Fibroblast of upper back skin (primary cell): ENCODE measurements around the gene SLC25A11.

Experiments
- DNase-seq: peaks from one replicate; pipeline ENCODE4 v3.0.0-alpha.2; 2013

Gene SLC25A11

GRCh38 chr17:4966844-4967538 lies 27.1 kb upstream of the SLC25A11 start:
- peak; percentile 100 for DNase-seq

DNA sequence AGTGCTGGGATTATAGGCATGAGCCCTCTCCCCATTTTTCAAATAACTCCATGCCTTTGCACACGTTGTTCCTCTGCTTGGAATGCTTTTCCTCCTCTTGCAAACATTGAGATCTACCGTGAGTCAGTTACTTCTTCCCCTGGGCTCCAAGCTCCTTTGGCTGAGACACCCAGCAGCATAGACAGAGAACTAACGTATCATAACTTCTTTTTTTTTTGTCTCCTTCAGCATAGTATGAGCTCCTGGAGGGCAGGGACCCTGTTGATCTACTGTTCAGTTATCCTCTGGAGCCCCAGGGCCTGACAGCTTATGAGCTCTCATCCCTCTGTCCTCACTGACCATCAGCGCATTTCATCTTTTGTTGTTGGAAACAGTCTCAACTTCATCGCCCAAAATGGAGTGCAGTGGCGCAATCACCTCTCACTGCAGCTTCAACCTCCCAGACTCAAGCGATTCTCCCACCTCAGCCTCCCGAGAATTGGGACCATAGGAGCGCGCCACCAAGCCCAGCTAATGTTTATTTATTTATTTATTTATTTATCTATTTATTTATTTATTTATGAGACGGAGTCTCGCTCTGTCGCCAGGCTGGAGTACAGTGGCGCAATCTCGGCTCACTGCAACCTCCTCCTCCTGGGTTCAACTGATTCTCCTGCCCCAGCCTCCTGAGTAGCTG lies 25.6 kb upstream of the SLC25A11 start:
- no peak for DNase-seq

DNA sequence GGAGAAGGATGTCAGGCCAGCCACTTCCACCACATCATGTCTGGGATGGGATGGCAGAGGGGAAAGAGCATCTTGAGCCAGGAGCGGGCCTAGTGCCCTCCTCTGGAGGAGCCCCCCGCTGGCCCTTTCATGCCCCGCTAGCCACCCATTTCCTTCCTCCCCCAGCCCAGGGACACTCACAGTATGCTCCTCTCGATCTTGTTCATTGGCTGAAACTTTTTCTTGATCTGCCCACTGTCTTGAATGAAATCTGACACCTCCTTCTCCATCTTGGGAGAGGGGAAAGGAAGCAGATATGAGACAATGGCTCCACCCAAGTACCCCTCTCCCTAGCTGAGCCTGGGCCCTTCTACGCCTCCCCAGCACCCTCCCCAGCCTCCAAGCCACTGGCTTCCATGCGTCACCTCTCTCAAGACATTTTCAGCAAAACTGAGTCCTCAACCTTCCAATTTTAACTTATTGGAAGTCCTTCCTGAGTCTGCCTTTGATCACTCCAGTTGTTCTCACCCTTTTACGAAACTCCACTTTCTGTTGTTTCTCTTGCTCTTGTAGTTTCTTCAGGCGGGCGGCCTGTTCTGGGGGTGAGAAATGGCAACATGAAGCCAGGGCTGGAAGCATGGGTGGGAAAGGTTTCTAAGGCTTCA lies 20.6 kb upstream of the SLC25A11 start:
- no peak for DNase-seq

GRCh38 chr17:4959261-4959965 lies 19.6 kb upstream of the SLC25A11 start:
- DNase-seq, result no peak

- DNase-seq, result no peak
These were observed 18.3 kb upstream of the SLC25A11 start for GRCh38 chr17:4958102-4958501.

DNA sequence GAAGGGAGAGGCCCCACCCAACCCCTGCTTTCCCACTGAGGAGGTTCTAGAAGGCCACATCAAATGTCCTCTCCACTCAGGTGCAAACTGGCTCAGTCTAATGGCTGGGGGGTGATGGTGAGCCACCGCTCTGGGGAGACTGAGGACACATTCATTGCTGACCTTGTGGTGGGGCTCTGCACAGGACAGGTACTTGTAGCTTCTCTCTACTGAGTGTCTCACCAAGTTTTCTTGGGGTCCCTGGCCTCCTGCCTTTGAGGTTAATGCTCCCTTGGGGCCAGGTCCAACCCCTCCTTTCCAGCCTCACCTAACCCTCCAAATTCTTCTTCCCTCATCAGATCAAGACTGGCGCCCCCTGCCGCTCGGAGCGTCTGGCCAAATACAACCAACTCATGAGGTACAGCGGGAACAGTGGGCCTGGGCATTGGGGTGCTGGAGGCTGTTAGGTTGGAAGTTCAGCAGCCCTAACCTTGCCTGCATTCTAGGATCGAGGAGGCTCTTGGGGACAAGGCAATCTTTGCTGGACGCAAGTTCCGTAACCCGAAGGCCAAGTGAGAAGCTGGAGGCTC lies 16.7 kb upstream of the SLC25A11 start:
- DNase-seq, result no peak

DNA sequence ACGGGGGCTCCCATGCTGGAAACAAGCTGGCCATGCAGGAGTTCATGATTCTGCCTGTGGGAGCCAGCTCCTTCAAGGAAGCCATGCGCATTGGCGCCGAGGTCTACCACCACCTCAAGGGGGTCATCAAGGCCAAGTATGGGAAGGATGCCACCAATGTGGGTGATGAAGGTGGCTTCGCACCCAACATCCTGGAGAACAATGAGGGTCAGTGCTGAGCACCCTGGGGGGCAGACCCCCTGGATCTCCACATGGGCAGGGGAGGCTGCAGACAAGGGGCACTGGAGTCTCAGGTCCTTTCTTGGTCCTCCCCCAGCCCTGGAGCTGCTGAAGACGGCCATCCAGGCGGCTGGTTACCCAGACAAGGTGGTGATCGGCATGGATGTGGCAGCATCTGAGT lies 15.2 kb upstream of the SLC25A11 start:
- DNase-seq, result no peak

DNA sequence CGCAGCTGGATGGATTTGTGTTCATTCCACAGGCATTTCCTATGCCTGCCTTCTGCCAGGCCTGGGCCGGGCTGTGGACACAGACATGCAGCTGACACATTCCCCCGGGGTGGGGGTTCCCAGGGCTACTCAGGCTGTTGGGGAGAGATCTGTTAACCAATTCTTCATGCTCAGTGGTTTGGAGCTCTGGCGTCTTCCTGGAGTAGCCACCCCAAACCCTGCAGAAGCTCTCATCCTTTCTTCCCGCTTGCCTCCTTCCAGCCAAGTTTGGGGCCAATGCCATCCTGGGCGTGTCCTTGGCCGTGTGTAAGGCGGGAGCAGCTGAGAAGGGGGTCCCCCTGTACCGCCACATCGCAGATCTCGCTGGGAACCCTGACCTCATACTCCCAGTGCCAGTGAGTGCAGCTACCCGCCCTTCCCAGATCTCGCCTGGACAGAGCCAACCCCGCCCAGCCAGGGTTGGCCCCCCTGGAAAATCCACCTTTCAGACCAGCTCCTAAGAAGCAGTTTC lies 13.7 kb upstream of the SLC25A11 start:
- peak; percentile 71 for DNase-seq

DNA sequence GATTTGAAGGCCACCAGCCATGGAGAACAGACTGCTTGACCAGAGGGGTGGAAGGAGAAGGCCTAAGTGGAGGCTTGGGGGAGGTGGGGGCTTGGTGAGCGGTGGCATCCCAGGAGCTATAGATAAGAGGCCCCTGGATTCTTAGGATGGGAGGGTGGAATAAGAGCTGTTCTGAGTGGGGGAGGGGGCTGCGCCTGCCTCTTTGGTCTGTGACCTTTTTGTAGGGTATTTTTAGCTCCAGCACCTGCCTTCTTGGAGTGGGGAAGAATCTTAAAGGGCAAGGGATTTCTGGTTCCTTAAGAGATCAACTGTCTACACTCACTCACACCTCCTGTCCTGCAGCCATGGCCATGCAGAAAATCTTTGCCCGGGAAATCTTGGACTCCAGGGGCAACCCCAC lies 11.6 kb upstream of the SLC25A11 start:
- DNase-seq, result no peak

DNA sequence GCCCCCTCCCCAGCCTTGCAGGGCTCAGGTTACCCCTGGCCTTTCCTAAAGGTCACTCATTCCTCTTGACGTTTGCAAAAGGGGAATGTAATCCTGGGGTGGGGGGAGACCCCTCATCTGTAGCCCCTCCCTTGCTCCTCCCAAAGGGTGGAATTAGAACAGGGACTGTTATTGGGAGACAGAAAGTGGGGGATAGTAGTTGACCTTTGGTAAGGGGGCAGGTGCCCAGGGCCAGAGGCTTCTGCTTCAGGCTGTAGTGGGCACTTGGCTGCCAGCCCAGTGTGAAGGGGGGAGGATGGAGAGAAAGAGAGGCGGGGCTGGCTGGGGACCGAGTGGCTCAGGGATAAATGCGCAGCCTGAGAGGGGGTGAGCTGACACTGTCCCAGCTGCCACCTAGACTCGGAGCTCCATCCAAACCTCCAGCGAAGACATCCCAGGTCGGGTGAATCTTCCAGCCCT lies 10.9 kb upstream of the SLC25A11 start, which contains the start of gene ENO3:
ENO3 (plus strand) TSS at position 374 of the 459 bp plus-strand sequence. CDS start 711 bp downstream, outside the sequence.
- DNase-seq, result no peak

DNA sequence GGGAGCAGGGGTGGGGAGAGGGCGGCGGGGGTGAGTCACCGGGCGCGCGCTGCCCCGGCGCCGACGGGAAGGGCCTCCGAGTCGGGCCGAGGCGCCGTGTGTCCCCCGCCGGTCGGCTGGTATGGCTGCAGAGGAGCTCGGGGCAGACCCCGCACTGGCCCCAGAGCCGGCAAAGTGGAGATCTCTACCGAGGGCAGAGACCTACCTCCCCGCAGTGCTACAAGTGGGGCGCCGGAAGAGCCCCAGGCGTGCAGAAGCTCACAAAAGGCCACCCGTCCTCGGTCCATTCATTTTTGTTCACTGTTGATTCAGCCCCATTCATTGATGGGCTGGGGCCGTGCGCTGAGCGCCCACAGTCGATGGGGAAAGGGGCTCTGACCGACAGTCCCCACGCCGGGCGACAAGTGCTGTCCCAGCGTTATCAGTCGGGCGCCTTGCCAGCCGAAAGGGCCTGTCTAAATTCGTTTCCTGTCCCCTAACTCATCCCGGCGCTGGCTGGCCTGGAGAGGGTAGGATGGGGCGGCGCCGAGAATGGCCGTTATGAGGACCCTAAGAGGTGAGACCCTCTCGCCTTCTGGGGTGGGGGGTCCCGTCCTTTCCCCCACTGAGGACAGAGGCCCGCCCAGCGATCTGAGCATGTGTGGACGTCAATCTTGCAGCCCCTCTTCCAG lies 10.4 kb upstream of the SLC25A11 start:
- DNase-seq, result no peak

- peak; percentile 63 for DNase-seq
These were observed 9.7 kb upstream of the SLC25A11 start for GRCh38 chr17:4949321-4950074.

DNA sequence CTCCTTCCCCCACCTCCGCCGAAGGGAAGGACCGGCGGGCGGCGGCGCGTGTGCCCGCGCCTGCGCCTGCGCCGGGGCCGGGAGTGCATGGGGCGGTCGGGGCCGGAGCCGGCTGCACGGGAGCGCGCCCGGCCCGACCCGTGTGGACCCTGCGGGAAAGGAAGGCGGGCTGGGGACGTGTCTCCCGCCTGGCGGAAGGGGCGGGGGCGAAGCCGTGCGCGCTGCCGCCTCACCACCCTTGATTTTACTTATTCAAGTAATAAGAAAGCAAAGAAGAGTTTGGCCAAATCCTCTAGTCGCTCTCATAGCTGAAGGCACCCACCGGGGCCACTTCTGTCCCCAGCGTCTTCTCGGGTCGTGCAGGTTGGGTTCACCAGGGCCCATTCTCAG lies 9.1 kb upstream of the SLC25A11 start:
- DNase-seq, result peak; percentile 92

DNA sequence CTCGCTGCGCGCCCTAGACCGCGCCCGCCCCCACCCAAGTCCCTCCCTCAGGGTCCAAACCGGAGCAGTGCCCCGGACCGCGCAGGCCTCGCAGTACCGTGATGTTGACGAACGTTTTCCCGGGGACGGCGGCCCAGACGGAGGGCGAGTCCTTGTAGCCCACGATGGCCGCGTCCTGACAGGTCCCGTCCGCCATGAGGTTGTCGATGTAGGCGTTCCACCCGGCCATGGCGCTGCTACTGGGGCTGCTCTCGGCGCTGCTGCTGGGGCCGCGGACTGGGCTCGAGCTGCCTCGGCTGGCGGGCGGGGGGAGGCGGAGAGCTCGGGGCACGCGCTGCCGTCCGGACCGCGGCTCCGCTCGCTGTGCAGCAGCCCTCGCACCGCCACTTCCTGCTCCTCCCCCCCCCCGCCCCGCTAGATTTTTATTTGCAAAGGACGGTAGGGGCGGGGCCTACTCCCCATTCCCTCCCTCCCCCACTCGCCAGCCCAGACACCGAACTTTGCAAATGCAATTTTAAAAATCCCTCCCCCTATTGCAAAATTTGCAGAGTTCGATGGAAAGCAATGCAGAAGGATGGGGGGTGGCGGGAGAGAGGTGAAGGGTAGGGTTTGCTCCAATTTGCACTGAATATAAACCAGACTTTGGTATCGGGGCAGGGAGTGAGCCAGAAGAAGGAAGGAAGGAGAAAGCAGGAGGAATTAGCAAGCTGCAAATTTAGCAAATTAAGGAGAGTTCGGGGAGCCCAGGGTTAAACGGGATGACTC lies 8.5 kb upstream of the SLC25A11 start, which contains the start of gene PFN1:
PFN1 (minus strand) TSS at position 365 of the 765 bp plus-strand sequence; CDS start at position 229, 136 bp downstream.
- DNase-seq, result peak; percentile 95

DNA sequence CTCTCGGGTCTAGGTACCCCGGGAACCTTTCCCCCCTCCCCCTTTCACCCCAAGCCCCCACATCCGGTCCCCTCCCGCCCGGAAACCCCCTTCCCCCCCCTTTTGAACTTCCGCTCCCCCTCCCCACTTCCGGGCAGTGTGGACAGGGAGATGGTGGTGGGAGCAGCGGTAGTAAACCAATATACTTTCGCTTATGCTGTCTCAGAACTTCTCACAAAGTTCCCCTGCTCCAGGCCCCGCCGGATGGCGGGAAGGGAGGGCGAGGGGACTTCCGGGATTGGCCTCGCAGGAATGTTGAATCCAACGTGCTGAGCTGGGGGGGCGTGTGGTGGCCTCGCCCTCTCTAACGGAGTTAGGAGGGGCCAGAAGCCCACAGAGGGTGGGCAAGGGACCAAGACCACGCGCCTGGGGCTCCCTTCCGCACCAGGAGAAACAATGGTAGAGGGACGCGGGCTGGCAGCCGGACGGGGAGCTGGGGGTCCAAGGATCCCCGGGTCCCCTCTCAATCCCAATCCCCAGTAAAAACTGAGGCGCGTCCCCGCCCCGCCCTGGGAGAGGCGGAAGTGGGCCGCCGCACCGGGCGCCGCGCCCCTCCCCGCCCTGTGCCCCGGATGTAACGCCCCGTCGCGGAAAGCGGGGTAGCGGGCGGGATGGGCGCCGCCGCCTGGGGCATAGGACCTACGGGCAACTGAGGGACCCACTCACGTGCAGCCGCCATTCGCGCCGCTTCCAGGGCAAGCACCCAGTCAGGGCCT lies 7.7 kb upstream of the SLC25A11 start:
- DNase-seq, result peak; percentile 59

GRCh38 chr17:4947010-4947410 lies 7.2 kb upstream of the SLC25A11 start:
- DNase-seq, result no peak

DNA sequence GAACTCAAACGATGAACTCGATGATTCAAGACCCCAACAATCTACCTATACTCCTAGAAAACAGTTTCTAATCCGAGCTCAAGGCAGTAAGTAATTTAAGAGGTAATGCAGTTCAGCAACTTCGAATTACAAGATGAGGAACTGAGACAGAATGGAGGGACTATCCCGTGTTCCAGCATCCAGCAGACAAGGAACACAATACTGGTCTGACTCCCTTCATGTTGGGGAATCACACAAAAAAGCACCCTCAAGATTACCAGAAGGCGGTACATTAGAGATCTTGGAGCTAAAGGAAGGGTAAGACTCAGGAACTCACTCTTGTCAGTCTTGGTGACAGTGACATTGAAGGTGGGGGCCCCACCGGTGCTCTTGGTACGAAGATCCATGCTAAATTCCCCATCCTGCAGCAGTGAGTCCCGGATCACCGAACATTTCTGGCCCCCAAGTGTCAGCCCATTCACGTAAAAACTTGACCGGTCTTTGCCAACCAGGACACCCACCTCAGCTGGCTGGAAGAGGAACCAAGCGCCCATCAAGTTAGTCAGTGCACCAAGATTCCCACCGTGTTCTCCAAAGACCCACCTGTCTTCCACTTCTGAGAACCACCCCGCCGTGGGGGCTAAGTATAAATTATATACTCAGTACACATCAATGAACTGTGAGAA lies 6.6 kb upstream of the SLC25A11 start:
- no peak for DNase-seq

DNA sequence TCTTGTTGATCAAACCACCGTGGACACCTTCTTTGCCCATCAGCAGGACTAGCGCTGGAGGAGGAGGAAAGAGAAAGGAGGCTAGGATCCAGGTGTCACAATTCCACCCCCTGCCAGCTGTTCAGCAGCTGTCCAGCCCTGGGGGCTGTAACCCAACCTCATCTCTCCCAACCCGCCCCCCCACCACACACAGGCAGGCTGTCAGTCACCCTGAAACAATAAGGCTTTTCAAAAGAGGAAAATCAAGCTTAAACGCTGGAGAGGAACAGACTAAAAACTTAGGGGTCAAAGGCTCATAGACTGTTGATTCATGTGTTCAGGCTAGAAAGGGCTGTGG lies 6.1 kb upstream of the SLC25A11 start:
- DNase-seq, result no peak
